Limb (tissue), 2 donors: ENCODE data around the gene P2RX6.

ENCODE experiments used
- DNase-seq, 2 donors: peaks; one replicate each; pipeline ENCODE4 v3.0.0-alpha.2; 2016; ENCODE audit errors: extremely low spot score in 2 of 2

P2RX6 gene

DNA sequence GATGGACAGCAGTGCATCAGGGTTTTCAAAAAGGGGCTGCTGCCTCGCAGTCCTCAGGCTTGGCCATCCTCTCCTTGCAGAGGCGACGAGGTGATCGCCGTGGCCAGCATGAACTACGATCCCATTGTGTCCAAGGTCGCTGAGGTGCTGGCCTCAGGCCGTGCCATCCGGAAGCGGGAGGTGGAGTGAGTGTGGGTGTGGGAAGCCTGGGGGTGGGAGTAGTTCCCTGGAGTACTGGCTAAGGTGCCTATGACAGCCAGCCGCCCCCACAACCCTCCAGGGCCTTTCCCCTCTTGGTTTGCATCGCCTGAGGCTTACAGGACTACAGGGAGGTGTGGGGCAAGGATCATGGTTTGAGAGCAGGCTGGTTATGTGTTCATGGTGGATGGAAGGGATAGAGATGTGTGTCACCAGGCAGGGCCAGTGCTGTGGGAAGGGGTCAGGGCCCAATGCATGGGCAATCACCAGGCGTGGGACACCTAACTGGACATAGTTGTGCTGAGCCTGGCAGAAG, 35.0 kb upstream of the P2RX6 start:
- DNase-seq: no peak

DNA sequence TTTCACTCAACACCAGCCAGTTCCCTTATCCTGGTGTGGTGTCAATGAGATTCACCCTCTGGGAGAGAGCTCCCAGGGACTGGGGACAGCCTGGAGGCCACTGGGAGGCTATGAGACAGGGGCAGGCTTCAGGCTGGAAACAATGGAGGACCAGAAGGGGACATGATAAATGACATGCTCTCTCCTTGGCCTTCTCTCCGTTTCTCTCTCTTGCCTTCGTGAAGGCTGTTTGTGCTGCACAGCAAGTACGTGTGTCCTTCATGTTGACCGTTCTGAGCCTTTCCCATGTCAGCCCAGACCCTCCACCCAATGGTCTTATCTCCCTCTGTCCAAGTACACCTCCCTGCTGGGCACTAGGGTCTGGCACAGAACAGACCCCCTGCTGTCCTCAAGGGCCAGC, 34.4 kb upstream of the P2RX6 start:
- no peak for DNase-seq

DNA sequence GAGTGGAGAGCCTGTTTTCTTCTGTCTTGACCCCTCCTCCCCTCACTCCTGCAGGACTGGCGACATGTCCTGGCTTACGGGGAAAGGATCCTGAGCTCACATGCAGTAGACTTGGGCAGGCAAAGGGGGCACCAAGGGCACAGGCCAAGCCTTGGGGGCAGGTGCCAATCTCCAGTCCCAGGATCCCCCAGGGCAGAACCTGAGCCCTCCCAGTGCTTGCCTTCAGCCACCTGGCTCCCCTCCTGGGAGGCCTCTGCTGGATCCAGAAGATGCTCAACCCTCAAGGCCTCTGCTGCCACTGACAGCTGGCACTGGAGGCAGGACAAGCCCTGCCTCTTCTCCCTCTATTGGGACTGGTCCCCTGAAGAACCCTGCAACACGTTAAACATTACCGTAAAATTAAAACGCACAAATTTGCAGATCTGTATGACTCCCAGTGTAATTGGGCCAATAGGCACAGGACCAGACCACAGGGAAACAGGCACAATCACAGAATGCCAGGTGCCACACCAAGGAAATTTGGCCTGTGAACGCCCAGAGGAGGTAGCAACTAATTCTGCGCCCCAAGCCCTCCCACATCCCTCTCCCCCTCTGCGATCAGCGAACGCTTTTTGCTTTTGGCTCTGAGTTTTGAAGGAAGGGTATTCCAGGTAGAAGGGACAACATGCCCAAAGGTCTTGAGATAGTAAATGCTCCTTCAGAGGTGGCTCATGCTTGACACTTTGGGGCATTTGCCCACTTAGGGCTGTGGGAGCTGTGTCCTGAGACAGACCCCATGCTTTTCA, 33.8 kb upstream of the P2RX6 start:
- no peak for DNase-seq

DNA sequence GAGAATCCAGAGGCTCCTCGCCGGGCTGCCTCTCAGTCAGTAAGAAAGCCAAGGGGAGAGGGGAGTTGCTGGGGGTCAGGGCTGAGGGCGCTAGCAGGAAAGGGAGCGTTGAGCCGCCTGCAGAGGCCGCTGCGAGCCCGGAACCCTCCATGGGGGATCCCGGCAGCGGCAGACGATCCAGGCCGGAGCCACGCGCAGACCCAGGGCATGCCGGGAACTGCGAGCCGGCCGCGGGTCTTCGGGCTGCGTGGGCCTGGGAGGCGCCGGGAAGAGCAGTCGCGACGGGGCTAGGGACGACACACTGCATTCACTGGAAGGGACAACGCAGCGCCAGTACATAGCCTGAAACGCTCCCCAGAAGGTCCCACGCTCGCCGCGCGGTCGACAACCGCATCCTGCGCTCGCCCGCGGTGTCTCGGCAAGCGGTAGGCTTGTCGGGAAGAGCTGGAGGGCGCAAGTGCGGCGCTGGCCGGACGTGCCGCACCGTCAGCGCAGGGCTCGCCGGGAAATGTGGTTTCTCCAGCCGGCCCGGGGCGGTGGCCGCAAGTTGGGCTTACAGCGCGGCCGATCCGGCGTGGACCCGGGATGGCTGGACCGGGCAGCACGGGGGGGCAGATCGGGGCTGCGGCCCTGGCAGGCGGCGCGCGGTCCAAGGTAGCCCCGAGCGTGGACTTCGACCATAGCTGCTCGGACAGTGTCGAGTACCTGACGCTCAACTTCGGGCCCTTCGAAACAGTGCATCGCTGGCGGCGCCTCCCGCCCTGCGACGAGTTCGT, 33.0 kb upstream of the P2RX6 start, which contains the start of gene LZTR1:
LZTR1 (plus strand) TSS at position 511 of the 776 bp plus-strand sequence; CDS start at position 586, 75 bp downstream.
- peak; percentile 81 to 90 for DNase-seq

DNA sequence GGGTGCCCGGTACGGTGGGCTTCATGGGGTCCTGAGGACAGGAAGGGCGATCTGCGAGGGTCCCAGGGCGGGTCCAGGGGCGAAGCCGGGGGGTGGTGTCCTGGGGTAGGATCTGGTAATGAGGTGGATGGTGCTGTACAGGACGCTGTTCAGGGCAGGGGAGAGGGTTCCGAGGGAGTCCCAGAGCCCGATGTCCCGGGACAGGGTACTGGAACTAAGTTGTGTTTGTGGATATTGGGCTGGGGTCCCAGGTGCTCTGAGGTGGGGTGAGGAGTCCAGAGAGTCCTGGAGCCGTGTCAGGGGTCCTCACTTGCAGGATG, 32.4 kb upstream of the P2RX6 start:
- DNase-seq: no peak

DNA sequence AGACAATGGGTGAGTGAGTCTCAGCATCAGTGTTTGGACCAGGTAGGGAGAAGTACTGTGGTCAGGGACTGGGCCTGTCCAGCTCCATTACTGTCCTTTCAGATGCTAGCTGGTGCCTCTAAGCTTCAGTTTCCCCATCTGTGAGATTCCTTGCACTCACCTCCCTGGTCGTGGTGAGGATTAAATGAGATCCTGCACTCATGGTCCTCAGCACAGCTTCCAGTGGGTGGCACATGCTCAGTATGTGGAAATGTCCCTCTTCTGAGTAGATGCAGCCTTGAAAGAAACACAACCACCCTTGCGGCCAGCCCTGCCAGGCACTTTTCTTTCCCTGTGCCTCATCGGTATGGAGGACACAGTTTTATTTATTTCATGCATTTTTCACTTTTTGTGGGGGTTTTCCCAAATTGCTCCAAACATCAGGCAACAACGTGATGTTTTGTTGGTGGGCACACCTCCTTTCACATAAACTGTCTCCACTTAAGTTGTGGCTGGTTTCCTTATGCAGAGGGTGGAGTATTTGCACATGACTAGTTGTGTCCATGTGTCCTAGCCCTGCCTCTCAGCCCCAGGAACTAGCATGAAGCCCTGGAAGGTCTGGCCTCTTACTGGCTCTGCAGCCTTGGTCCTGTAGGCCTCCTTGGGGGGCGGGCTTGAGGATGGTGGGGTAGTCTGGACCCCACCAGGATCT, 31.7 kb upstream of the P2RX6 start:
- DNase-seq: no peak

DNA sequence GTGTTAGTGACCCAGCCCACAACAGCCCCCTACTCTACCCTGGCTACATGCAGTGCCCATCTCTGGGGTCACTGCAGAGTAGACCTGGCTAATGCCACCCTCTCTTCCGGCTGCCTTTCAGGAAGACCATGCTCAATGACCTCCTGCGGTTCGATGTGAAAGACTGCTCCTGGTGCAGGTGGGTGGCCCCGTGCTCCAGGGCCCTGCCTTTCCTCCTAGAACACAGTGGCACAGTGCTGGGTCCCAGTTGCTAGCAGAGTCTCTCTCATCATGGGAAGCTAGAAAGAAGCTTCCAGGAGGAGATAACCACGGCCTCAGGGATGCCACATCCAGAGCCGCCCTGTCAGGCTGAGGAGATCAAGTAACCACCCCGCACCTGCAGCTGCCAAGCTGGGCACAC, 29.2 kb upstream of the P2RX6 start:
- DNase-seq: no peak

DNA sequence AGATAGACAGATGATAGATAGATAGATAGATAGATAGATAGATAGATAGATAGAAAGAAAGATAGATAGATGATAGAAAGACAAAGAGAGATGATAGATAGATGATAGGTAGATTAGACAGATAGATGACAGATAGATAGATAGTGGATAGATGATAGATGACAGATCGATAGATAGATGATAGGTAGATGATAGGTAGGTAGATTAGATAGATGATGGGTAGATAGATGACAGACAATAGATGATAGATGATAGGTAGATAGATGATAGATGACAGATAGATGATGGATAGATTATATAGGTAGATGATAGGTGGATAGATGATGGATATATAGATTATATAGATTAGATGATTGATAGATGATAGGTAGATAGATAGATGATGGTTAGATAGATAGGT, 28.6 kb upstream of the P2RX6 start:
- no peak for DNase-seq

DNA sequence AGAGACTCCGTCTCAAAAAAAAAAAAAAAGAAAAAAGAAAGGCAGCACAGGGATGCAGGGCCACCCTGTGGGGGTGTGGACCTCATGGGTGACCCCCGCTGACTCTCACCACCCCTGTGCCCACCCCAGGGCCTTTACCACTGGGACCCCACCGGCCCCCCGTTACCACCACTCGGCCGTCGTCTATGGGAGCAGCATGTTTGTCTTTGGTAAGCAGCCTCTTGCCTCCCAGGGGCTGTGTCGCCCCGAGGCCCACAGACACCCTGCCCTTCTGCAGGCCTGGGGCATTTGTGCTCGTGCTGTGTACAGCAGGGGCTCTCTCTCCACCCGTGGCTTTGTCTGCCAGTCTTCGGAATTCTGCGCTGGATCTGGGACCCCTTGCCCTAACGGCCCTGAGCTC, 27.6 kb upstream of the P2RX6 start:
- DNase-seq: no peak

DNA sequence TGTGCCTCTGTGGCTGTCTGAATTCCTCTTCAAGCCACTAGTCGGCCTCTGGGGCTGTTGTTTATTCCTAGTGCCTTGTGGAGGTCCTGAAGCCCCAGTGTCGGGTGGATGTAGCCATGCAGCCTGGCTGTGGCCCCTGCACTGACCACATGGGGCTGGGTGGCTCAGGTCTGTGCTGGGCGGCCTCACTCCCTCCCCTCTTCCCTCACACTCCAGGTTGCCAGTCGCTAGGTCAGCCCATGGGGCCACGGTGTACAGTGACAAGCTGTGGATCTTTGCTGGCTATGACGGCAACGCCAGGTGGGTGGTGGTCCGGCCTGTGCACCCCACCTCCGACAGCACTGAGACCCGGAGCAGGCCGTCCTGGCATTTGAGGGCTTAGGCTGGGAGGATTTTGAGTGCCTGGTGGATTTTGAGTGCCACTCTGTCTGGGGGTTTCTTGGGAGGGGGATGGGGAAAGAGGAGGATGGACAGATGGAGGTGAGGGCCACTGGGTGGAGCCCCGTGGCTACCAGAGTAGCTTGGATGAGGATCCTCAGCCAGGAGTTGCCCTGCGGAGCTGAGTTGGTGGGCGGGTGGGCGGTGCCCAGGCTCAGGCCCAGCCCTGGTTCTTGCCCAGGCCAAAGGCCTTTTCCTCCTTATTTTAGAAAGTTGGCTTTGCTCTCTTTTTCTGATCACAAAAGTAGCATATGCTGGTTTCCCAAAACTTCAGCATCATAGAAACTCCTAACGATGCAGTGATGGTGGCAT, 26.2 kb upstream of the P2RX6 start:
- no peak for DNase-seq

DNA sequence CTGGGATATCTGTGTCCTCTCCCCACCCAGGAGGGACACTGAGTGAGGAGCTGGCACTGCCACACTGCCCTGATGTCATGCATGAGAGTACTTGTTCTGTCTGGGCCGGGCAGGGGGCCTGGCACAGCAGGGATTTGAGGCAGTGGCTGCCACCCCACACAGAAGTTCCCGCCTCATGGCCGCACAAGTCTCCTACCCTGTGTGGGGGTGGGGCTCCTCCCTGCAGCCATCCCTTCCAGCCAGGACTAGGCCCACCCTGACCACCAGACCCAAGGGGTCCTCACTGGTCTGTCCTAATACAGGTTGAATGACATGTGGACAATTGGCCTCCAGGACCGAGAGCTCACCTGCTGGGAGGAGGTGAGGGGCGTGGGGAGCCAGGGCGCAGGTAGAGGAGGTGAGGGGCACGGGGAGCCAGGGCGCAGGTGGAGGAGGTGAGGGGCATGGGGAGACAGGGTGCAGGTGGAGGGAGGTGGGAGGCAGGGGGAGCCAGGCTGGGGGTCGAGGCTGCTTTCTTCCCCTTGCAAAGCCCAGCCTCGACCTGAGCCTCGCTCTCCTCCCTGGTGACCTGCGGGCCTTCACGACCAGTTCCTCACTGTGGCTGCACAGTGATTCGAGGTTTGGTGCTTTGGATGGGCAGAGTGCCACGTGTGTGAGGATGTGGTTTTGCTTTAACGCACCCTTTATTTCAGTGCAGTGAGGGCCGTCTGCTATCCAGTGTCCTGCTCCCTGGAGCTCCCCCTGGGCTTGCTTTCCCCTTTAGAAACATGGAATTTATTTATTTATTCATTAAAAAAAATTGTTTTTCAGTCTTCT, 25.4 kb upstream of the P2RX6 start:
- DNase-seq: no peak

DNA sequence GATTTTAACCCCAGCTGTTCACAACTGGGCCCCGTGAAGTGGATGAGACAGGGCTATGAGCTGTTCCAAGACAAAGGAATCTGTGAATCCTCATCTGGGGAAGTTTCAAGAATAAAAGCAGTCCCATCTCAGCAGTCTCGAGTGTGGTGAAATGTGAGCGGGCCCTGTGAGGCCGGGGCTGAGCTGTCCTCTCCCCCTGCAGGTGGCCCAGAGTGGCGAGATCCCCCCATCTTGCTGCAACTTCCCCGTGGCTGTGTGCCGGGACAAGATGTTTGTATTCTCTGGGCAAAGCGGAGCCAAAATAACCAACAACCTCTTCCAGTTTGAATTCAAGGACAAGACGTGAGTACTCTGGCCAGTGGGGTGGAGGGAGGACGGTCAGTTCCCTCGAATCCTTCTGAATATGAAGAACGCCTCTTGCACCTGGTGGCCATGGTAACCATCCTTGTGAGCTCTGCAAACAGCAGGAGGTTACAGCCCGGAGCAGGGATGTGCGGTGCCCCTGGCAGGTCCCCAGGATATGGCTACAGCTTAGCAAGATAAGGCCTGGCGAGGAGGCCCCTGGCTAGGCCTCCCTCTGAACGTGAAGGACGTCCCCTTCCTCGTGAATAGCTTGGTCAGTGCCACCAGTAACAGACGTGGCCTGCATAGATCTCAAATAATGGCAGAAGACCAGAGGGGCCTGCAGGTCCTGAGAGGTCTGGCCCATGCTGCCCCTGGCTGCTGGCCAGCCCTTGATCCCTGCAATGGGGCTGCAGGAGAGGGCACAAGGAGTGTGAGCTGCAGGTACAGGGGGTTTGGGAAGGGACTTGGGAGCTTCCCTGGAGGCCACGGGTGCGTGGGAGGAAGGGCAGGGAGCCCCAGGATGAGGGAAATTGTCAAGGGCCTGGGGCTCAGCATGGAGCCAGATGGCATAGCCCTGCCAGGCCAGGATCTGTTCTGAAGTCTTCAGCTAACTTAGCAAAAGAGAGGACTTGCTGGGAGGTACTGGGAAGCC, 24.5 kb upstream of the P2RX6 start:
- no peak for DNase-seq

DNA sequence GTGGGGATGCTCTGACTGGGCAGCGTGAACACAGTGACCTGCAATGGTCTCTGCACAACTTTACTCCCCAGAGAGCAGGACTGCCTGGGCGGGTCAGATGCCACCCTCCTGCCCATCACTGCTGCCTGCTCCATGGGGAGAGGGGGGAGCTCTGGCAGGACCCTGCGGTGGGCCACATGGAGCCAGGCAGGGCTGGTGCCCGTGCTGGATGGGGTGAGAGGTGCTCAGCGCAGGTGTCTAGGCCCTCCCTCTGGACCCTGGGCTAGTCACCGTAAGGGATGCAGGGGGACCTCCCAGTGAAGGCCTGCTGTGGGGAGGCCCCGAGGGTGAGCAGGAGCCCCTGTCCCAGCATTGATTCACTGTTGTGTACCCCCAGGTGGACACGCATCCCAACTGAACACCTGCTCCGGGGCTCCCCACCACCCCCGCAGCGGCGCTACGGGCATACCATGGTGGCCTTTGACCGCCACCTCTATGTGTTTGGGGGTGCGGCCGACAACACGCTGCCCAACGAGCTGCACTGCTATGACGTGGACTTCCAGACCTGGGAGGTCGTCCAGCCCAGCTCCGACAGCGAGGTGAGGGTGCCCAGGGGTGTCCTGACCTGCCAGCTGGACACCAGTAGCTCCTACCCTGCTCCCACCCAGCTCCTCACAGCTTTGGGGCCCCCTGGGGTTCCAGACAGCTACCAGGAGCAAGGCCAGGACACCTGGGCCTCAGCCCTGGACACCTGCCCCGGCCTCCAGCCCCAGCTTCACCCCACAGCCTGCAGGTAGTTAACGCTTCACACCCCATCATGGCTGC, 23.5 kb upstream of the P2RX6 start:
- no peak for DNase-seq

DNA sequence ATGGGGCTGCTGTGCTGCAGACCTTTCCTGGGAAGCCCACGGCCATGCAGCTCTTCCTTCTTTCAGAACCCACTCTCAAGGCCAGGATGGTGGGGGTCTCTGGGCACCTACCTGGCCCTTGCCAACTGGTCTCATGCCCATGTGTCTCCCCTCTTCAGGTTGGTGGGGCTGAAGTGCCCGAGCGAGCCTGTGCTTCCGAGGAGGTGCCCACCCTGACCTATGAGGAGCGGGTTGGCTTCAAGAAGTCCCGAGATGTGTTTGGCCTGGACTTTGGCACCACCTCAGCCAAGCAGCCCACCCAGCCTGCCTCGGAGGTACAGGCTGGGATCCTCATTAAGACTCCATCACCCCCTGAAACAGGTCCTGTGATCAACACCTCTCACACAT, 22.9 kb upstream of the P2RX6 start:
- DNase-seq: no peak

DNA sequence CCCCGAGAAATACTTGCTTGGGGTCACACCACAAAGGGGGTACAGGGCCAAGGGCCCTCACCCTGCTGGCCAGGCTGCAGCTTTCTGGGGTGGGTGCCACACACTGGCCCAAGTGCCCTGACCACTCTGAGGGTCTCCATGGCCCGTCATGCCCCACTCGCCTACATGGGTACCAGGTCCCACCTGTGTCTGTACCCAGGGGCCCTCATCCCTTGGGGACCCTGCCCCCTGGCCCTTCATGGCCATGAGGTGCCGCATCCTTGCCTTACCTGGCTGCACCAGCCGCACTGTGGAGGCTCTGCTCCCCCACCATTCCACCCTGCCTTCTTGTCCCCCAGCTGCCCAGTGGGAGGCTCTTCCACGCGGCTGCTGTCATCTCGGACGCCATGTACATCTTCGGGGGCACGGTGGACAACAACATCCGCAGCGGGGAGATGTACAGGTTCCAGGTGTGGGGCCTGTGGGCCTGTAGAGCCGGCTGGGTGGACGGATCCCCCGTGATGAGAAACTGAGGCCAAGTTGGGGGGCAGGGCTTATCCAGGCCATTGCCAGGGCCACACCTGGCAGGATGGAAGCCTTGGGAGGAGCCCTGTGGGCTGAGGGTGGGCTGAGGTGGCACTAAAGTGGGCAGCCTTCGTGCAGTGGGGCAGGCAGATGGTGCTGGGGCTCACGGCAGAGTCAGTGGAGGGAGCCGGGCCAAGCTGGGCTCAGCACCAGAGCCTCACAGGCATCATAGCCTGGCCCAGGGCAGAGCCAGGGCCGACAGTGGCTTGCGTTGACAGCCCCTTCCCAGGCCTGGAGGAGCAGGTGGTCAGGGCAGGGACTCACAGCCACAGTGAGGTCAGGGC, 22.3 kb upstream of the P2RX6 start:
- no peak for DNase-seq

DNA sequence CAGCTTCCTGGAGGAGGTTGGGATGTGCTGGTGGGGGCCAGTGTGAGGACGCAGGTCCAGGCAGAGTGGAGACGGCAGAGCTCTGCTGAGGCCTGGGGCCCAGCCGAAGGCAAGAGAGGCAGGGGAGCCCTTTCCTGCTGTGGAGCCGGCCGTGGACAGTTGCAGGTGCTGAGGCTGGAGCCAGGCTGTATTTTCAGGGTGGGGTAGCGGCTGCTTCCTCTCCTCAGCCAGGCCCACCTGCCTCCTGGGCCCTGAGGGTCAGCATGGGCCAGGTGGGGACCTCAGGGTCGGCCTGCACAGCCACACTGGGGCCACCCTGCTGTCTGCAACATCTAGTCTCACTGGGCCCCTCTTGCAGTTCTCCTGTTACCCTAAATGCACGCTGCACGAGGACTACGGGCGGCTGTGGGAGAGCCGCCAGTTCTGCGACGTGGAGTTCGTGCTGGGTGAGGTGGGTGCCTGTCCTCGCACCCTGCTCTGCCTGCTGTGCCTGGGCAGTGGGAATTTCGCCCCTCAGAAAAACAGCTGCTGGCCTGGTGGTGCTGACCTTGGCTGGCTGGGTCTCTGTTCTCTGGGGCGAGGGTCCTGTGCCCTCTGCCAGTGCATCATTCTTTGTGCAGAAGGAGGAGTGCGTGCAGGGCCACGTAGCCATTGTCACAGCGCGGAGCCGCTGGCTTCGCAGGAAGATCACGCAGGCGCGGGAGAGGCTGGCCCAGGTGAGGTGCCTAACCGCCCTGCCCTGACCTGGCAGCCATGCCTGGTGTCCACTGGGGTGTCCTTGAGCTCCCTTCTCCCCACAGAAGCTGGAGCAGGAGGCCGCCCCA, 21.4 kb upstream of the P2RX6 start:
- no peak for DNase-seq
